GM21619 (cell line): ENCODE measurements around the gene UGT1A7.
"Not testable (repeated sequence)": the region's sequence is repeated elsewhere in the genome, so short reads cannot be mapped to it uniquely, and the experiment has no call there.

ENCODE experiments used
- ATAC-seq: cut with Tn5 transposase; IDR thresholded peaks from one replicate; pipeline ENCODE4 v1.9.1; 2021; ENCODE audit not compliant: unreplicated experiment

UGT1A7 gene

GRCh38 chr2:233681521-233682099, at the start of gene UGT1A7:
UGT1A7 (plus strand) TSS chr2:233681901; CDS start chr2:233681938, 37 bp downstream.
- ATAC-seq, result no peak

GRCh38 chr2:233636306-233636705, 45.4 kb upstream of the UGT1A7 start, which contains the start of gene UGT1A10:
UGT1A10 (plus strand) TSS chr2:233636448; CDS start chr2:233636523, 75 bp downstream.
- not testable (repeated sequence) for ATAC-seq

DNA sequence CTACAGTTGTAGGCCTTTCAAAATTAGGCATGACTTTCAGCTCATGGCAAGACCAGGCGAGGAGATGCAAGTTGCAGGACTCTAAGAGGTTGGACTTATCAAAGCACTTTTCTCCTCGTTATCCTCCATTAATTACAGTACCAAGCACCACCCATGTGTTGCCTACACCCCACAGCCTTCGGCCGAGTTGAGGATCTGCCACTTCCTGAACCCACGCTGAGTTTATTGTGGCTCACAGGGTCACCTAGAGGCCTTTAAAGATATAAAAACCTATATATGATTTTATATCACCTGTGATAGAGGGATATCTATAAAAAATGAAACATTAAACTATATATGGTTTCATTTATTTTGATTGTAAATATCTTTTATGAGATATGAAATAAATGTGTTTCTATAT, 42.9 kb upstream of the UGT1A7 start:
- no peak for ATAC-seq

DNA sequence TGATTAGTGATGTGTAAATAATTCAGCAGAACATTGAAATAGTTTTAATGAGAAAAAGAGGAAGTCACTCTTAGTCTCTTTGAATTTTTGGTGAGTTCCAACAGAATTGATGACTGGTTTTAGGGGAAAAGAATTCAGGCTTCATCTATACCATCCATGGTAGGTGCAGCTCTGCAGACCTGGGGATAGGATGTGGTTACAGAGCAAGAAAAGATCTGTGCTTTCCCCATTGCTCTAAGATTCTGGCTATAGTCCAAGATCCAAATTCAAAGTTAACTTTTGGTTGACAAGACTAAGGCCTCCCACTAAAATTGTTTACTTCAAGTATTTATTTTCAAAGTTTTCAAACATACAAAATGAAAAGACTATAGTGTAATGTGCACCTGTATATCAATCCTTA, 41.8 kb upstream of the UGT1A7 start:
- ATAC-seq, result no peak

- no peak for ATAC-seq
Measured at GRCh38 chr2:233643128-233643527, 38.6 kb upstream of the UGT1A7 start.

GRCh38 chr2:233646033-233646432, 35.7 kb upstream of the UGT1A7 start:
- not testable (repeated sequence) for ATAC-seq

DNA sequence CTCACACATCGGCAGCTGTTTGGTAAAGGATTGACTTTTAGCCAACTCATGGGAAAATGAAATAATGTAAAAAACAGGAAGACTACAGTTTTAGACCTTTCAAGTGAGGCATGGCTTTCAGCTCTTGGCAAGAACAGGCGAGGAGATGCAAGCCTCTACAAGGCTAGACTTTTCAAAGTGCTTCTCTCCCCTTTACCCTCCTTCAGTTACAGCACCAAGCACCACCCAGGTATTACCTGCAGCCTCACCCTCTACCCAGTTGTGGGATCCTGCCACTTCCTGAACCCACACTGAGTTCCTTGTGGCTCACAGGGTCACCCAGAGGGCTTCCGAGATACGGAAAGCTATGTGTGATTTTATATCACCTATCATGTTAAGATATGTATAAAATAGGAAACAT, 30.7 kb upstream of the UGT1A7 start:
- no peak for ATAC-seq

DNA sequence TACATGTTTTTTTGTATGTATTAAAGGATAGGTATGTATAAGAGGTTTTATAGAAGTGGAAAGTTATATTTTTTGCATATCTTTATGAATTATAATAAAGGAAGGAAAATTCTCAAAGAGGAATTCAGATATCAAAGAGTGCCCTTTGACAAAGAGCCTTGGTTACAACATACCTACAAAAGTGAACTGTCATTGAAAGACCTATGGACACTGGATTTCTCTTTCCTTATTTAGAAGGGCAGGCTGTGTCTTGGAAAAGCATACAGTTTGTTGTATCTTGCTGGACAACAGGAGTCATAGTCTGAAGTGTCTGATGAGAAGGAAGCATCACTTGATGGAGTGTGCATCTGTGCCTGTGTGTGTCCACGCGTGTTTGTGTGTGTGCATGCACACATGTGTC, 30.3 kb upstream of the UGT1A7 start:
- ATAC-seq, result no peak

- no peak for ATAC-seq
Measured at GRCh38 chr2:233654501-233654900, 27.2 kb upstream of the UGT1A7 start.

- no peak for ATAC-seq
Measured at GRCh38 chr2:233655043-233655442, 26.7 kb upstream of the UGT1A7 start.

- not testable (repeated sequence) for ATAC-seq
Measured at GRCh38 chr2:233655943-233656342, 25.8 kb upstream of the UGT1A7 start.

- no peak for ATAC-seq
Measured at GRCh38 chr2:233656443-233656842, 25.3 kb upstream of the UGT1A7 start.

DNA sequence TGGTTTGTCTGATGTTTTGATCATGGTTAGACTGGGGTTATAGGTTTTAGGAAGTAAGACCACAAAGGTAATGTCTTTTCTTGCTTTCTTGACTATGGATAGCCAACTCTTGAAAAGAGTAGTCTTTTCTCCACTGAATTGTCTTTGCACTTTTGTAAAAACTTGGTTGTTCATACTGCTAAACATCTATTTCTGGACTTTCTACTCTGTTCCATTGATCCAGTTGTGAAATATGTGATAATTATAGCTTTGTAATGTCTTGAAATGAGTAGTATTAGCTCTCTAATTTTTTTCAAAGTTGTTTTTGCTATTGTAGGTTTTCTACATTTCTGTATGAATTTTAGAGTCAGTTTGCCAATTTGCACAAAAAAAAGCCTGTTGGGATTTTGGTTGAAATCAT, 23.1 kb upstream of the UGT1A7 start:
- ATAC-seq, result no peak

- ATAC-seq, result no peak
Measured at GRCh38 chr2:233663911-233664310, 17.8 kb upstream of the UGT1A7 start.

GRCh38 chr2:233668605-233669260, 13.0 kb upstream of the UGT1A7 start:
- ATAC-seq, result no peak

DNA sequence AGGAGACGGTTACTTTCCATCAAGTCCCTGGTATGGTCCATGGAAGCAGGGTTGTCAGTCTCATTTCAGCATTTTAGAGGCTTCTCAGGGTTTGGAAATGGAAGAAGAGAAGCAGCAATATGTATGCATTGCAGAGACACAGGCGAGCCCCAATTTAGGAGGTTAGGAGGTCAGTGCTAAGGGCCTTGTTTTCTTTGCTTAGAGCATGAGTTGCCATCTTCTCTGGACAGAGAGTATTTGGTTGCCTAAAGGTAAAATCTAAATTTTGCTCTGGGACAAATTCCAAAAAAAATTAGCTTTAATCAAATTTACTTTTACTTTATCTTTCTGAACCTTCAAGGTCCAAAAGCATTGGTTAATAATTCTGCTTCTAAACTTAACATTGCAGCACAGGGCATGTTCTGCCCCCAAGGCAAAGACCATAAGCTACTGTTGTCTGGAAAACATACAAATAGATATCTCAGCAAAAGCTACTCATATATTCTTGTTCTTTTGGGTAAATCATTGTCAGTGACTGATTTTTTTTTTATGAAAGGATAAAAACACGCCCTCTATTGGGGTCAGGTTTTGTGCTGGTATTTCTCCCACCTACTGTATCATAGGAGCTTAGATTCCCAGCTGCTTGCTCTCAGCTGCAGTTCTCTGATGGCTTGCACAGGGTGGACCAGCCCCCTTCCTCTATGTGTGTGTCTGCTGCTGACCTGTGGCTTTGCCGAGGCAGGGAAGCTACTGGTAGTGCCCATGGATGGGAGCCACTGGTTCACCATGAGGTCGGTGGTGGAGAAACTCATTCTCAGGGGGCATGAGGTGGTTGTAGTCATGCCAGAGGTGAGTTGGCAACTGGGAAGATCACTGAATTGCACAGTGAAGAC, 10.2 kb upstream of the UGT1A7 start, which contains the start of gene UGT1A9:
TSS of gene UGT1A9 (plus strand) at position 609 of the 872 bp plus-strand sequence. CDS start at position 646, 37 bp downstream.
- no peak for ATAC-seq

GRCh38 chr2:233672886-233673285, 8.8 kb upstream of the UGT1A7 start:
- ATAC-seq, result no peak

DNA sequence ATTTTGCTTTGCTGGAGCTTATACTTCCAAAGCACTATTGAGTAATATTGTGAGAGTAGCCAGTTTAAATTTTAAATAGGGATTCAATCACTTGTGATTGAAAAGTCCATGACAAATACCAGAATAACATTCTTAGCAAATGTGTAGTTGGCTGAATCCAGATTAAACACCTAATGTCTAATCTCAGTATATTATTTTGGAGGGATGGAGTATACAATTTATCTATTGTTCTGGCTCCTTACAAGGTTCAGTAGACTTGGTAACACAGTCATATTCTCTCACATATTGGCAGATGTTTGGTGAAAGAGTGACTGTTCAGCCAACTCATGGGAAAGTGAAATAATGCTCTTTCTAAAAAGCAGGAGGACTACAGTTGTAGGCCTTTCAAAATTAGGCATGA, 7.8 kb upstream of the UGT1A7 start:
- ATAC-seq, result no peak

GRCh38 chr2:233674314-233674713, 7.4 kb upstream of the UGT1A7 start:
- no peak for ATAC-seq

DNA sequence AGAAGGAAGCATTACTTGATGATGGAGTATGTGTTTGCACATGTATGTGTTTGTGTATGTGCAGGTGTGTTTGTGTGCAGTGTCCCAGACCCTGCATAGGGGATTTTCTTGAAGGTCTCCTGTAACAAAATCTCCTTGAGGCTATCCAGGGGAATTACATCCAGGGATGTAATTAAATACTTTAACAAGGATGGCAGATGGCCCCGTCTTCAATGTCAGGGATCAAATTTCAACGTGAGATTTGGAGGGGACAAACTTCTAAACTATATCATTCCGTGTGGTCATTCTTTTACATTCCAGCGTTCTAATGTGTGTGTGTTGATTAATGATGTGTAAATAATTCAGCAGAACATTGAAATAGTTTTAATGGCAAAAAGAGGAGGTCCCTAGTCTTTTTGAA, 6.7 kb upstream of the UGT1A7 start:
- no peak for ATAC-seq

GRCh38 chr2:233676046-233676445, 5.7 kb upstream of the UGT1A7 start:
- ATAC-seq, result no peak

DNA sequence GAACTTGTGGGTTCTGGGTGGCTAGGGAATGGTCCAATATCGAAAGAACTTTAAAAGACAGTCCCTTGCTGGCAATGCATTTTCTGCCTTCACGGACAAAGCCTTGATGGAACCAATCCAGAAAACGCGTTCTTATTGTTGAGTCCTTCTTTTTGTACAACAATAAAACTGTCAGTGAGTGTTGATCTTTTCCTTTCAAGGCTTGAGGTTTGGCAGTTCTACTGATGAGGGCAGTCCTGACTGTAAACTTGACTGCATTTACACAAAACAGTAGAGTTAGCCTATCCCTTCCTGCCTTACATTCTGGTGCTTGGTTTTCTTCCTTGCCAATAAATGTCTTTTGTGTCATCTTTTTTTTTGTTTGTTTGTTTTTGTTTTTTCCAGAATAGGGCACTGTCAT, 2.5 kb upstream of the UGT1A7 start:
- ATAC-seq, result no peak
